ENCODE results near the gene DNAJC1.

GRCh38 chr10:21989453-21990154 is 13.9 kb downstream of the DNAJC1 start:
- TF ChIP-seq POLR2AphosphoS5 (IDR thresholded peaks at IDR 0.05; ENCODE audit: low read depth, low read length): no peak
- TF ChIP-seq, protein P1, sequence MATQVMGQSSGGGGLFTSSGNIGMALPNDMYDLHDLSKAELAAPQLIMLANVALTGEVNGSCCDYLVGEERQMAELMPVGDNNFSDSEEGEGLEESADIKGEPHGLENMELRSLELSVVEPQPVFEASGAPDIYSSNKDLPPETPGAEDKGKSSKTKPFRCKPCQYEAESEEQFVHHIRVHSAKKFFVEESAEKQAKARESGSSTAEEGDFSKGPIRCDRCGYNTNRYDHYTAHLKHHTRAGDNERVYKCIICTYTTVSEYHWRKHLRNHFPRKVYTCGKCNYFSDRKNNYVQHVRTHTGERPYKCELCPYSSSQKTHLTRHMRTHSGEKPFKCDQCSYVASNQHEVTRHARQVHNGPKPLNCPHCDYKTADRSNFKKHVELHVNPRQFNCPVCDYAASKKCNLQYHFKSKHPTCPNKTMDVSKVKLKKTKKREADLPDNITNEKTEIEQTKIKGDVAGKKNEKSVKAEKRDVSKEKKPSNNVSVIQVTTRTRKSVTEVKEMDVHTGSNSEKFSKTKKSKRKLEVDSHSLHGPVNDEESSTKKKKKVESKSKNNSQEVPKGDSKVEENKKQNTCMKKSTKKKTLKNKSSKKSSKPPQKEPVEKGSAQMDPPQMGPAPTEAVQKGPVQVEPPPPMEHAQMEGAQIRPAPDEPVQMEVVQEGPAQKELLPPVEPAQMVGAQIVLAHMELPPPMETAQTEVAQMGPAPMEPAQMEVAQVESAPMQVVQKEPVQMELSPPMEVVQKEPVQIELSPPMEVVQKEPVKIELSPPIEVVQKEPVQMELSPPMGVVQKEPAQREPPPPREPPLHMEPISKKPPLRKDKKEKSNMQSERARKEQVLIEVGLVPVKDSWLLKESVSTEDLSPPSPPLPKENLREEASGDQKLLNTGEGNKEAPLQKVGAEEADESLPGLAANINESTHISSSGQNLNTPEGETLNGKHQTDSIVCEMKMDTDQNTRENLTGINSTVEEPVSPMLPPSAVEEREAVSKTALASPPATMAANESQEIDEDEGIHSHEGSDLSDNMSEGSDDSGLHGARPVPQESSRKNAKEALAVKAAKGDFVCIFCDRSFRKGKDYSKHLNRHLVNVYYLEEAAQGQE (IDR thresholded peaks at IDR 0.05; ENCODE audit: insufficient read depth in 1 of 2, low read depth in 2 of 2, low read length in 2 of 2): no peak
- no peak for TF ChIP-seq TAF1 (IDR thresholded peaks at IDR 0.05; ENCODE audit: borderline replicate concordance, insufficient read depth, low read length)

All from PFSK-1 (cell line).